ENCODE data around the gene ELFN2. TPM values are rescaled to one million over a fixed set of nuclear protein-coding genes. Genes with fewer than 3 reads are reported as not detected.

Gene ELFN2
- total RNA-seq, 4 donors from 2014 or later: 0.10 to 0.59 (median 0.31) TPM

GRCh38 chr22:37383341-37383740 is 43.9 kb downstream of the ELFN2 start:
- DNase-seq (ENCODE audit: low spot score in 2 of 2): no peak
- peaks cover 87% of the 10 kb centered on the region for H3K27me3 ChIP-seq
- H3K4me3 ChIP-seq: no peak overlapping the region
- no peak for TF ChIP-seq POLR2AphosphoS5 (IDR thresholded peaks at IDR 0.05)
- TF ChIP-seq CTCF (IDR thresholded peaks at IDR 0.05): no peak
- TF ChIP-seq EP300 (IDR thresholded peaks at IDR 0.05): no peak
- no peak for TF ChIP-seq POLR2A (IDR thresholded peaks at IDR 0.05)
- H3K4me1 ChIP-seq: no peaks in the 10 kb centered on the region
- WGBS: 83% methylated on average over 5 of the region's 9 CpGs
- no peaks in the 10 kb centered on the region for H3K36me3 ChIP-seq
- H3K9me3 ChIP-seq: no peaks in the 10 kb centered on the region
- H3K27ac ChIP-seq: no peak overlapping the region

DNA sequence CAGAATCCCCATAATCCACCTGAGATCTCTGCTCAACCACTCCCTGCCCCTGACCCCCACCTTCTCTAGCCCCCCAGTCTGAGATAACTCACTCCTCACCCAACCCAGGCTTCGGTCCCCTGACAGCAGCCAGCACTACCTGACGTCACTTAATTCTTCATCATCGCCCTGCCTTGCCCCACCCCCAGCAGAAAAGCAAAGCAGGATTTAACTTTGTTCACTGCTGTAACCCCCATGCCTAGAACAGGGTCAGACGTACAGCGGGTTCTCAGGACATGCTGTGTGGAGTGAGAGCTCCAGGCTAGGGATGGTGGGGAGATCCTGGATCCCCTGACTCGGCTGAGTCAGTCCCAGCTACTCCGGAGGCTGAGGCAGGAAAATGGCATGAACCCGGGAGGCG is 45.8 kb downstream of the ELFN2 start:
- DNase-seq (ENCODE audit: low spot score in 2 of 2): no peak
- TF ChIP-seq EP300 (IDR thresholded peaks at IDR 0.05): no peak
- no peak for TF ChIP-seq POLR2AphosphoS5 (IDR thresholded peaks at IDR 0.05)
- TF ChIP-seq CTCF (IDR thresholded peaks at IDR 0.05): no peak
- no peak for TF ChIP-seq POLR2A (IDR thresholded peaks at IDR 0.05)
- Histone ChIP-seq H3K36me3 (no peaks in the 10 kb centered on the region), H3K27me3 (peaks cover 88% of the 10 kb centered on the region), H3K9me3 (no peaks in the 10 kb centered on the region), H3K27ac (no peak overlapping the region), H3K4me1 (no peaks in the 10 kb centered on the region), H3K4me3 (no peak overlapping the region)
- WGBS: 61% methylated on average over 6 of the region's 9 CpGs

GRCh38 chr22:37379722-37380121 is 47.6 kb downstream of the ELFN2 start:
- TF ChIP-seq CTCF (IDR thresholded peaks at IDR 0.05) (no peak), EP300 (IDR thresholded peaks at IDR 0.05) (no peak), POLR2A (IDR thresholded peaks at IDR 0.05) (no peak), POLR2AphosphoS5 (IDR thresholded peaks at IDR 0.05) (no peak)
- peaks cover 90% of the 10 kb centered on the region for H3K27me3 ChIP-seq
- DNase-seq (ENCODE audit: low spot score in 2 of 2): no peak
- no peak overlapping the region for H3K27ac ChIP-seq
- no peaks in the 10 kb centered on the region for H3K9me3 ChIP-seq
- no peaks in the 10 kb centered on the region for H3K4me1 ChIP-seq
- H3K4me3 ChIP-seq: no peak overlapping the region
- WGBS: 53% methylated on average over 9 of the region's 10 CpGs
- no peaks in the 10 kb centered on the region for H3K36me3 ChIP-seq

DNA sequence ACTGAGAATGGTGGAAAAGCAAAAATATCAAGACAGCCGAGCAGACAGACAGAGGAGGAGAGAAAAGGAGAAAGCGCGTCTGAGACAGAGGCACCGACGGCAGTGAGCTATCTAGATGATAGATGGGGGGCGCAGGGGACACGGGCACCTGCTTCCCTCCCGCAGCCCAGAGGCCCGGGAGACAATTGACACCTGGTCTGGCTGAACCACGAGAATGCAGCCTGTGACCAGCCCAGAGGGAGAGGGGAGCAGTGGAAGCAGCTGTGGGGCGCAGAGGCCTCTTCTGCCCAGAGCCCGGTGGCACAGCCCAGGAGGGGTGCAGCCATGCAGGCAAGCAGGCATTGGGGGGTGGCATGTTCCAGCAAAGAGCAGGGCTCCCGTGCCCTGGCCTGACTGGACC is 48.2 kb downstream of the ELFN2 start:
- Histone ChIP-seq H3K4me1 (no peaks in the 10 kb centered on the region), H3K36me3 (no peaks in the 10 kb centered on the region), H3K27me3 (peaks cover 88% of the 10 kb centered on the region), H3K9me3 (no peaks in the 10 kb centered on the region), H3K27ac (no peak overlapping the region), H3K4me3 (no peak overlapping the region)
- no peak for TF ChIP-seq POLR2A (IDR thresholded peaks at IDR 0.05)
- no peak for TF ChIP-seq CTCF (IDR thresholded peaks at IDR 0.05)
- TF ChIP-seq POLR2AphosphoS5 (IDR thresholded peaks at IDR 0.05): no peak
- no peak for TF ChIP-seq EP300 (IDR thresholded peaks at IDR 0.05)
- no peak for DNase-seq (ENCODE audit: low spot score in 2 of 2)
- WGBS: 25% methylated on average over 13 of the region's 13 CpGs

DNA sequence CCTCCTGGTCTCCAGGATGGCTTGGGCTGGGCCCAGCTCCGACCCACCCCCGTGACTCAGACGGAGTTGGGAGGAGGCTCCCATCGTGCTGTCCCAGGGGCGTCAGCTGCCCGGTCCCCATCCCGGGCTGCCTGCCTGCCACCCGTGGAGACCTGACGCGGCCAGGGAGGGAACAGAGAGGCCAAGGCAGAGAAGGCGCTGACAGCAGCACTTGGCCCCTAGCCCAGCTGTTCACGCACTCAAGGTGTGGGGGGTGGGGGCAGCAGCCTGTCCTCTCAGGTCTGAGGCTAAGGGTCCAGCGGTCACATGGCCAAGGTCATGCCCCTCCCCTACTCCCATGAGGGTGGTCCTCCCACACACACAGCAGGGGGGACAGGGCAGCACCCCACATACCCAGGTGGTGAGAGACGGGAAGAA is 48.6 kb downstream of the ELFN2 start:
- Histone ChIP-seq H3K4me1 (no peaks in the 10 kb centered on the region), H3K27me3 (peaks cover 88% of the 10 kb centered on the region), H3K36me3 (no peaks in the 10 kb centered on the region), H3K4me3 (no peak overlapping the region), H3K9me3 (no peaks in the 10 kb centered on the region), H3K27ac (no peak overlapping the region)
- no peak for DNase-seq (ENCODE audit: low spot score in 2 of 2)
- WGBS: 18% methylated on average over 4 of the region's 14 CpGs
- TF ChIP-seq CTCF (IDR thresholded peaks at IDR 0.05): no peak
- TF ChIP-seq POLR2AphosphoS5 (IDR thresholded peaks at IDR 0.05): no peak
- no peak for TF ChIP-seq POLR2A (IDR thresholded peaks at IDR 0.05)
- no peak for TF ChIP-seq EP300 (IDR thresholded peaks at IDR 0.05)
